Liver (tissue), 3 donors: ENCODE measurements around the gene SLC7A14.
A peak's percentile ranks its signal among the peaks of the same experiment; 100 is the strongest.

Experiments used
- FOXA1 ChIP-seq: IDR thresholded peaks from 2 replicates; pipeline ENCODE4 v1.6.1; 2016; ENCODE audit warnings: antibody characterized with exemption
- FOXA2 ChIP-seq: IDR thresholded peaks from 2 replicates; pipeline ENCODE4 v1.6.1; 2016; ENCODE audit warnings: antibody characterized with exemption
- GABPA ChIP-seq, 2 donors: IDR thresholded peaks in 1 of 2; conservative IDR thresholded peaks in 1 of 2; 2 replicates each; pipeline ENCODE4 v1.6.1; 2016; ENCODE audit warnings: antibody characterized with exemption in 2 of 2, mild to moderate bottlenecking in 1 of 2, moderate library complexity in 1 of 2
- JUND ChIP-seq, 2 donors: IDR thresholded peaks; 2 replicates each; pipeline ENCODE4 v1.6.1; 2016; ENCODE audit warnings: antibody characterized with exemption in 2 of 2
- NR2F2 ChIP-seq: IDR thresholded peaks from 2 replicates; pipeline ENCODE4 v1.6.1; 2016; ENCODE audit warnings: antibody characterized with exemption
- RAD21 ChIP-seq, 2 donors: IDR thresholded peaks; 2 replicates each; pipeline ENCODE4 v1.6.1; 2016; ENCODE audit warnings: antibody characterized with exemption in 2 of 2, mild to moderate bottlenecking in 2 of 2
- RXRA ChIP-seq, 2 donors: IDR thresholded peaks; 2 replicates each; pipeline ENCODE4 v1.6.1; 2017 to 2018; ENCODE audit warnings: antibody characterized with exemption in 2 of 2, mild to moderate bottlenecking in 1 of 2
- TAF1 ChIP-seq: conservative IDR thresholded peaks from 2 replicates; pipeline ENCODE4 v1.6.1; 2016; ENCODE audit warnings: antibody characterized with exemption, mild to moderate bottlenecking
- YY1 ChIP-seq: IDR thresholded peaks from 2 replicates; pipeline ENCODE4 v1.6.1; 2016; ENCODE audit warnings: antibody characterized with exemption, mild to moderate bottlenecking
- TF ChIP-seq, protein P1 (sequence below): IDR thresholded peaks from 2 replicates; pipeline ENCODE4 v1.6.1; 2016; ENCODE audit warnings: antibody characterized with exemption
- TF ChIP-seq, protein P2 (sequence below): fragments of 150-350 bp; IDR thresholded peaks from 2 replicates; pipeline ENCODE4 v1.5.1; 2017; ENCODE audit warnings: improper control_type of control experiment, low read depth, low read length; ENCODE audit not compliant: missing input control
- TF ChIP-seq, protein P3 (sequence below): IDR thresholded peaks from 2 replicates; pipeline ENCODE4 v1.6.1; 2016; ENCODE audit warnings: antibody characterized with exemption, mild to moderate bottlenecking
- TF ChIP-seq, protein P4 (sequence below): IDR thresholded peaks from 2 replicates; pipeline ENCODE4 v1.6.1; 2016; ENCODE audit warnings: antibody characterized with exemption
- donor health status: healthy.
- donor health status: healthy.

DNA sequence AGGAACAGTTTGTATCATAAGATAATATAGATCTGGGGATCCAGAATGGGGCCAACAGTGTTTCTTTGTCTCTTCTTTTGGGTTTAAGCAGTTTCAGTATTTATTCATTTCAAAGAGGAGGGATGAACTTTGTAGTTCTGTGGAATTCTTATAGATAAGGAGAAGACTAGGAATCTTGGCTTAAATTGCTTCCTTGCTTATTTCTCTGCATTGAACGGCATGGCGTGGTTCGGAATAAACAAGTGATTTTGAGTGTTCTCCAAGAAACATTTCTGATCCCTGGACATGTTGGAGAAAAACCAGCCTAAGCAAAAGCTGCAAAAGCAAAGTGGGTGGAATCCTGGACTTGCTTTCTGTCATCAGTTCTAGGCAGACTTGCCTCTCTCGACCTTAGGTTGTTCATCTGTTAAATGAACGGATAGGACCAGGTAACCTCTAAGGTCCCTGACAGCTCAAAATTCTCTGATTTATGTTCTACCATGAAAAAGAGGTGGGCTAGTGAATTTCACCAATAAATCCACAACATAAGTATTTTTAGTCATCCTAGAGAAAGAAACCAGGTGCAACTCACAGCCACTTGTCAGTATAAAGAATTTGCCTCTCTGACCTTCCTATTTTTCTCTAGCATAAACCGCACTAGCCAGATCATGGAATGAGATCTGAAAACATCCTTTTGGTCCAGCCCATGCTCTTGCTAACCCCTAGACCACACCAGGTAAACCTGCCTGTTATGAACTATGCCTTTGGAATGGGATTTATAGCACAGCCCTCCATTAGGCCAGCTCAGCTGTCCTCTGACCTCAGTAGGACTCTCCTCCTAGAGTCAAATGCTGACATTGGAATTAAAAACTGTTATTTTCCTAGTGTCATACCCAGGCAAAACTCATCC lies 88.4 kb downstream of the SLC7A14 start:
- TF ChIP-seq NR2F2 = peak; percentile 67
- TF ChIP-seq RAD21 (IDR thresholded peaks at IDR 0.05) = peak in 1 of 2 donors; percentile 5
- TF ChIP-seq JUND (IDR thresholded peaks at IDR 0.05) = no peak
- TF ChIP-seq, protein P1, sequence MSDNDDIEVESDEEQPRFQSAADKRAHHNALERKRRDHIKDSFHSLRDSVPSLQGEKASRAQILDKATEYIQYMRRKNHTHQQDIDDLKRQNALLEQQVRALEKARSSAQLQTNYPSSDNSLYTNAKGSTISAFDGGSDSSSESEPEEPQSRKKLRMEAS = no peak
- TF ChIP-seq, protein P2, sequence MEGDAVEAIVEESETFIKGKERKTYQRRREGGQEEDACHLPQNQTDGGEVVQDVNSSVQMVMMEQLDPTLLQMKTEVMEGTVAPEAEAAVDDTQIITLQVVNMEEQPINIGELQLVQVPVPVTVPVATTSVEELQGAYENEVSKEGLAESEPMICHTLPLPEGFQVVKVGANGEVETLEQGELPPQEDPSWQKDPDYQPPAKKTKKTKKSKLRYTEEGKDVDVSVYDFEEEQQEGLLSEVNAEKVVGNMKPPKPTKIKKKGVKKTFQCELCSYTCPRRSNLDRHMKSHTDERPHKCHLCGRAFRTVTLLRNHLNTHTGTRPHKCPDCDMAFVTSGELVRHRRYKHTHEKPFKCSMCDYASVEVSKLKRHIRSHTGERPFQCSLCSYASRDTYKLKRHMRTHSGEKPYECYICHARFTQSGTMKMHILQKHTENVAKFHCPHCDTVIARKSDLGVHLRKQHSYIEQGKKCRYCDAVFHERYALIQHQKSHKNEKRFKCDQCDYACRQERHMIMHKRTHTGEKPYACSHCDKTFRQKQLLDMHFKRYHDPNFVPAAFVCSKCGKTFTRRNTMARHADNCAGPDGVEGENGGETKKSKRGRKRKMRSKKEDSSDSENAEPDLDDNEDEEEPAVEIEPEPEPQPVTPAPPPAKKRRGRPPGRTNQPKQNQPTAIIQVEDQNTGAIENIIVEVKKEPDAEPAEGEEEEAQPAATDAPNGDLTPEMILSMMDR = no peak
- no peak for TF ChIP-seq FOXA1
- TF ChIP-seq, protein P3, sequence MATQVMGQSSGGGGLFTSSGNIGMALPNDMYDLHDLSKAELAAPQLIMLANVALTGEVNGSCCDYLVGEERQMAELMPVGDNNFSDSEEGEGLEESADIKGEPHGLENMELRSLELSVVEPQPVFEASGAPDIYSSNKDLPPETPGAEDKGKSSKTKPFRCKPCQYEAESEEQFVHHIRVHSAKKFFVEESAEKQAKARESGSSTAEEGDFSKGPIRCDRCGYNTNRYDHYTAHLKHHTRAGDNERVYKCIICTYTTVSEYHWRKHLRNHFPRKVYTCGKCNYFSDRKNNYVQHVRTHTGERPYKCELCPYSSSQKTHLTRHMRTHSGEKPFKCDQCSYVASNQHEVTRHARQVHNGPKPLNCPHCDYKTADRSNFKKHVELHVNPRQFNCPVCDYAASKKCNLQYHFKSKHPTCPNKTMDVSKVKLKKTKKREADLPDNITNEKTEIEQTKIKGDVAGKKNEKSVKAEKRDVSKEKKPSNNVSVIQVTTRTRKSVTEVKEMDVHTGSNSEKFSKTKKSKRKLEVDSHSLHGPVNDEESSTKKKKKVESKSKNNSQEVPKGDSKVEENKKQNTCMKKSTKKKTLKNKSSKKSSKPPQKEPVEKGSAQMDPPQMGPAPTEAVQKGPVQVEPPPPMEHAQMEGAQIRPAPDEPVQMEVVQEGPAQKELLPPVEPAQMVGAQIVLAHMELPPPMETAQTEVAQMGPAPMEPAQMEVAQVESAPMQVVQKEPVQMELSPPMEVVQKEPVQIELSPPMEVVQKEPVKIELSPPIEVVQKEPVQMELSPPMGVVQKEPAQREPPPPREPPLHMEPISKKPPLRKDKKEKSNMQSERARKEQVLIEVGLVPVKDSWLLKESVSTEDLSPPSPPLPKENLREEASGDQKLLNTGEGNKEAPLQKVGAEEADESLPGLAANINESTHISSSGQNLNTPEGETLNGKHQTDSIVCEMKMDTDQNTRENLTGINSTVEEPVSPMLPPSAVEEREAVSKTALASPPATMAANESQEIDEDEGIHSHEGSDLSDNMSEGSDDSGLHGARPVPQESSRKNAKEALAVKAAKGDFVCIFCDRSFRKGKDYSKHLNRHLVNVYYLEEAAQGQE = no peak
- TF ChIP-seq TAF1 = no peak
- TF ChIP-seq GABPA (IDR thresholded peaks at IDR 0.05 in 1 of 2, conservative IDR thresholded peaks at IDR 0.05 in 1 of 2) = no peak
- no peak for TF ChIP-seq FOXA2
- TF ChIP-seq RXRA (IDR thresholded peaks at IDR 0.05) = no peak
- TF ChIP-seq, protein P4, sequence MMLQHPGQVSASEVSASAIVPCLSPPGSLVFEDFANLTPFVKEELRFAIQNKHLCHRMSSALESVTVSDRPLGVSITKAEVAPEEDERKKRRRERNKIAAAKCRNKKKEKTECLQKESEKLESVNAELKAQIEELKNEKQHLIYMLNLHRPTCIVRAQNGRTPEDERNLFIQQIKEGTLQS = no peak
- no peak for TF ChIP-seq YY1
